ENCODE results near the gene KIF19.

Gene KIF19

DNA sequence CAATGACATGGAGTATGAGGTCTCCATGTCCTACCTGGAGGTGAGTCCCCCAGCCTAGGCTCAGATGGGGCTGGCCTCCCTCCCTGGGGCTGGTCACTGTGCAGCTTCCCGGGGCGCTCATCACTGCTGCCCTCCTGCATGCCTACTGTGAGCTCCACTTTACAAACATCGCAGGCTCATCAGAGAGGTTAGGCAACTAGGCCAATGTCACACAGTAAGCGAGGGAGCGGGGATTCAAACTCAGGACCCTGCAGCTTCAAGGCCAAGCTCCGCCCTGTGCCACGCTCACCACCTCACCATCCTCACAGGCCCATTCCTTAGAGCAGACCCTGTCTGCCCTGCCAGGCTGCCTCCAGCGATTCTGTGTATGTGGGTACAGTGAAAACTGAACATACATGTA lies 17.1 kb downstream of the KIF19 start:
- Histone ChIP-seq H3K36me3 (no peaks in the 10 kb centered on the region), H3K4me3 (ENCODE audit: low read depth in 1 of 2, low read length in 1 of 2) (no peak overlapping the region), H3K27me3 (peaks cover 3% of the 10 kb centered on the region), H3K9me3 (no peaks in the 10 kb centered on the region), H3K4me1 (ENCODE audit: control insufficient read depth in 1 of 2, insufficient read depth in 1 of 2, low read depth in 1 of 2, low read length in 1 of 2) (no peaks in the 10 kb centered on the region), H3K27ac (no peak overlapping the region)
- TF ChIP-seq, protein P1, sequence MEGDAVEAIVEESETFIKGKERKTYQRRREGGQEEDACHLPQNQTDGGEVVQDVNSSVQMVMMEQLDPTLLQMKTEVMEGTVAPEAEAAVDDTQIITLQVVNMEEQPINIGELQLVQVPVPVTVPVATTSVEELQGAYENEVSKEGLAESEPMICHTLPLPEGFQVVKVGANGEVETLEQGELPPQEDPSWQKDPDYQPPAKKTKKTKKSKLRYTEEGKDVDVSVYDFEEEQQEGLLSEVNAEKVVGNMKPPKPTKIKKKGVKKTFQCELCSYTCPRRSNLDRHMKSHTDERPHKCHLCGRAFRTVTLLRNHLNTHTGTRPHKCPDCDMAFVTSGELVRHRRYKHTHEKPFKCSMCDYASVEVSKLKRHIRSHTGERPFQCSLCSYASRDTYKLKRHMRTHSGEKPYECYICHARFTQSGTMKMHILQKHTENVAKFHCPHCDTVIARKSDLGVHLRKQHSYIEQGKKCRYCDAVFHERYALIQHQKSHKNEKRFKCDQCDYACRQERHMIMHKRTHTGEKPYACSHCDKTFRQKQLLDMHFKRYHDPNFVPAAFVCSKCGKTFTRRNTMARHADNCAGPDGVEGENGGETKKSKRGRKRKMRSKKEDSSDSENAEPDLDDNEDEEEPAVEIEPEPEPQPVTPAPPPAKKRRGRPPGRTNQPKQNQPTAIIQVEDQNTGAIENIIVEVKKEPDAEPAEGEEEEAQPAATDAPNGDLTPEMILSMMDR (IDR thresholded peaks at IDR 0.05): no peak

DNA sequence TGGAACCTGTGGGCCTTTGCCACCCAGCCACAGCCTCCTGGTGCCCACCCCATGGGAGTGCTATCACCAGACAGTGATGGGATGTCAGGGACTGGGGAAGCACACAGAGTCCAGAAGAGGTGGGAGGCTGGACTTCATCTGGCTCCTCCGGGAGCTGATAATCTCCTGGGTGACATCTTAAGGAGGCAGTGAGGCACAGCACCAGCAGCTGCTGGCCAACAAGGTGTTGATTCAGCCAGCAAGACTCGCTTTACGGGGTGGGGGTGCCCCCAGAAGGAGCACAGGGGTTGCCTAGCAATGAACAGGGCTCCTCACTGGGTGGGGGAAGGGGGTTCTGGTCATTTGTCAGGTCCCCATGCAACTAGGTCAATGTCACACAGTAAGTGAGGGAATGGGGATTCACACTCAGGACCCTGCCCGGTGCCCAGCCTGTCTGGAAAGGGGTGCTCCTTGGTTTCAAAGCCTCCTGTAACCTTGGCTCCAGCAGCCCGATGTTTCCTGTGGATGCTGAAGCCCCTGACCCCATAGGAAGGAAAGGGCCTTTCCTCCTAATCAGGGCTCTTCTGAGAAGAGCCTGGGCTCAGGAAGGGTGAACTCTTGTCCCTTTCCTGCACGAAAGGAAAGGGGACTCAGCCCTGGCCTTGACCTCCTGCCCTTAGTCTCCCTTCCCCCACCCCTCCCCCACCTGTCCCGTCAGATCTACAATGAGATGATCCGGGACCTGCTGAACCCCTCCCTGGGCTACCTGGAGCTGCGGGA lies 17.7 kb downstream of the KIF19 start:
- no peak overlapping the region for H3K4me3 ChIP-seq (ENCODE audit: low read depth in 1 of 2, low read length in 1 of 2)
- no peaks in the 10 kb centered on the region for H3K9me3 ChIP-seq
- no peaks in the 10 kb centered on the region for H3K4me1 ChIP-seq (ENCODE audit: control insufficient read depth in 1 of 2, insufficient read depth in 1 of 2, low read depth in 1 of 2, low read length in 1 of 2)
- no peaks in the 10 kb centered on the region for H3K36me3 ChIP-seq
- no peak overlapping the region for H3K27ac ChIP-seq
- peaks cover 9% of the 10 kb centered on the region for H3K27me3 ChIP-seq
- TF ChIP-seq, protein P1 (IDR thresholded peaks at IDR 0.05): no peak

DNA sequence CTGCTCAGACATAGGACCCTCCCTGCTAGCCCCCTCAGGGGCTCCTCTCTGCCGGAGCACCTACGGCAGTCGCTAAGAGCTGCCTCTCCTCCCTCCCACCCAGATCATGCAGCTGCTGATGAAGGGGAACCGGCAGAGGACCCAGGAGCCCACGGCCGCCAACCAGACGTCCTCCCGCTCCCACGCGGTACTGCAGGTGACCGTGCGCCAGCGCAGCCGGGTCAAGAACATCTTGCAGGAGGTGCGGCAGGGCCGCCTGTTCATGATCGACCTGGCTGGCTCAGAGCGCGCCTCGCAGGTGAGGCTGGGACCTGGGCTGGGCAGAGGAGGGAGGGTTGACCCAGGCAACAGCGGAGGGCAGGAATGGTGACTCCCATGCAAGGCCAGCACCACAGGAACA lies 18.6 kb downstream of the KIF19 start:
- TF ChIP-seq, protein P1 (IDR thresholded peaks at IDR 0.05): no peak
- Histone ChIP-seq H3K36me3 (no peaks in the 10 kb centered on the region), H3K27me3 (peaks cover 19% of the 10 kb centered on the region), H3K9me3 (no peaks in the 10 kb centered on the region), H3K4me3 (ENCODE audit: low read depth in 1 of 2, low read length in 1 of 2) (no peak overlapping the region), H3K4me1 (ENCODE audit: control insufficient read depth in 1 of 2, insufficient read depth in 1 of 2, low read depth in 1 of 2, low read length in 1 of 2) (no peaks in the 10 kb centered on the region), H3K27ac (no peak overlapping the region)

DNA sequence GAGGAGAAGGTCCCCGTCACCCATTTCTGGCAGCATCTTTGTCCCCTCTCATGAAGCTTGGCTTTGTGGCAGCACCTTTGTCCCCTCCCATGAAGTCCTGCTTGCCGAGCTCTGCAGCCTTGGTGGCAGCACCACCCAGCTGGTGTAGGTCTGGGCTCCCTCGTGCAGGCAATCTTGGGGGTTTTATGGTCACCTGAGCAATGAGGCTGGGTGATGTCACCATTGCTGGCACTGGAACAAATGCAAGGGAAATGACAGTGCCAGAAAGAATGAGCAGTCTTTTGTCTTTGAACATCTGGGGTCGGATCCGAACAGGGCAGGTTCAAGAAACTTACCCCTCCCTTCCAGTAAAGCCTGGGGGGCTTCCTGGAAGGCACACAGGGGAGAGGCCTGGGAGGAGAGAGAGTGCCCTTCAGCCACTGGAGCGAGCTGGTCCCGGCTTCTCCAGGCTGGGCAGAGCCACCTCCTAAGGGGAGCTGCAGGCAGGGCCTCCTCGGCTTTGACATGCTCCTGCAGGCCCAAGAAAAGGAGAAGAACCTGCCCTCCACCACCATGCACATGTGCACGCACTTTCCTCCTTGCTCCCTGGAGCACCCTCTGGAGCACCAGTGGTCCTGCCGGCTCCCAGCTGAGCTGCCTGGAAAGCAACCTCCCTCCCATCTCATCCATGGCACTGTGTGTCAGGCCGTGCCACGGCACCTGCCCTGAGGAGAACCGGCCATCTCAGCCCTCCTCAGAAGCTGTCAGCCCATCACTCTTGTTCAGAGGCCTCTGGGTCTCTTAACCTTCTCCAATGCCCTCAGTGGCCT lies 19.6 kb downstream of the KIF19 start:
- Histone ChIP-seq H3K27me3 (peaks cover 28% of the 10 kb centered on the region), H3K4me1 (ENCODE audit: control insufficient read depth in 1 of 2, insufficient read depth in 1 of 2, low read depth in 1 of 2, low read length in 1 of 2) (no peaks in the 10 kb centered on the region), H3K4me3 (ENCODE audit: low read depth in 1 of 2, low read length in 1 of 2) (no peak overlapping the region), H3K27ac (no peak overlapping the region), H3K36me3 (no peaks in the 10 kb centered on the region), H3K9me3 (no peaks in the 10 kb centered on the region)
- TF ChIP-seq, protein P1 (IDR thresholded peaks at IDR 0.05): no peak

DNA sequence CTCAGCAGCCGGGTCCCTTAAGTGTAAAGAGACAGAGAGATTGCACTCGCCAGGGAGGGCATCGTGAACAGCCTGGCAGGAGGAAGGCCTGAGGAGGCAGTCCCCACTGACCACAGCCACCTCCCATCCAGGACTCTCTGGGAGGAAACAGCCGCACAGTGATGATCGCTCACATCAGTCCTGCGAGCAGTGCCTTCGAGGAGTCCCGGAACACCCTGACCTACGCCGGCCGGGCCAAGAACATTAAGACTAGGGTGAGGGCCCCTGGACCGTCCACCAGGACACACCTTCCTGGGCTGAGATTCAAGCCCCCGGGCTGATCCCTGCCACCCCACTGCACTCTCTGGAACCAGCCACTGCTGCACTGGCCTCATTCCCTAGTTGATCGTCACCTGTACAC lies 21.6 kb downstream of the KIF19 start:
- Histone ChIP-seq H3K4me1 (ENCODE audit: control insufficient read depth in 1 of 2, insufficient read depth in 1 of 2, low read depth in 1 of 2, low read length in 1 of 2) (no peaks in the 10 kb centered on the region), H3K36me3 (no peaks in the 10 kb centered on the region), H3K4me3 (ENCODE audit: low read depth in 1 of 2, low read length in 1 of 2) (no peak overlapping the region), H3K27me3 (peaks cover 48% of the 10 kb centered on the region), H3K27ac (no peak overlapping the region), H3K9me3 (no peaks in the 10 kb centered on the region)
- TF ChIP-seq, protein P1 (IDR thresholded peaks at IDR 0.05): no peak

All from neutrophil (primary cell).